Activated naive CD4-positive, alpha-beta T cell treated with anti-CD3 and anti-CD28 coated beads for 36 hours (primary cell): Measurements from ENCODE around the gene GSX1. TPM values are rescaled to one million over a fixed set of nuclear protein-coding genes. Genes with fewer than 3 reads are reported as not detected.

Experiments
- CTCF ChIA-PET: fragments of 350-600 bp; sonication (Branson Sonifier 250); formaldehyde crosslinking; loops from one replicate; lab custom pipeline; 2021; ENCODE audit warnings: antibody characterized with exemption; lab: Charles Lee
- DNase-seq: peaks from one replicate; pipeline ENCODE4 v3.0.0-alpha.2; 2020
- H3K27ac Mint-ChIP-seq: one replicate; pipeline ENCODE4 v1.8.0; 2021; ENCODE audit warnings: mild to moderate bottlenecking, mixed read lengths
- H3K27me3 Mint-ChIP-seq: one replicate; pipeline ENCODE4 v1.8.0; 2021; ENCODE audit warnings: low read depth, mixed read lengths
- H3K36me3 Mint-ChIP-seq: one replicate; pipeline ENCODE4 v1.8.0; 2021; ENCODE audit warnings: low read depth, mixed read lengths
- H3K4me1 Mint-ChIP-seq: one replicate; pipeline ENCODE4 v1.8.0; 2021; ENCODE audit warnings: low read depth, mixed read lengths
- H3K4me3 Mint-ChIP-seq: one replicate; pipeline ENCODE4 v1.8.0; 2021; ENCODE audit warnings: mild to moderate bottlenecking, moderate library complexity, mixed read lengths
- H3K9me3 Mint-ChIP-seq: one replicate; pipeline ENCODE4 v1.8.0; 2021; ENCODE audit warnings: mixed read lengths
- intact Hi-C: fragments of 100-400 bp; cut with micrococcal nuclease; formaldehyde crosslinking; loops from one replicate; pipeline ENCODE4 v1.15.1; 2023
- total RNA-seq, 2 experiments: library from RNA; stranded (reverse); gene quantifications; one replicate each; pipeline ENCODE4 v1.2.3, GENCODE V29; 2021

Gene GSX1
- total RNA-seq, 2 experiments from 2014 or later = not detected

- Mint-ChIP-seq H3K27ac (no peak overlapping the region), H3K36me3 (no peaks in the 10 kb centered on the region), H3K27me3 (peaks cover 37% of the 10 kb centered on the region), H3K4me1 (no peaks in the 10 kb centered on the region), H3K9me3 (no peaks in the 10 kb centered on the region), H3K4me3 (no peak overlapping the region)
- intact Hi-C loops = loop anchor here (2.0 kb wide), 1 partner anchor 249 kb away; no protein-coding TSS in a partner anchor
- no peak for DNase-seq
- CTCF ChIA-PET = interaction anchor here (1.3 kb wide), 1 partner anchor 408 kb away, joined by 3 read pairs; no protein-coding TSS in a partner anchor
Measured at GRCh38 chr13:27782151-27782550, 10.1 kb upstream of the GSX1 start.

GRCh38 chr13:27783111-27783510 lies 9.2 kb upstream of the GSX1 start:
- CTCF ChIA-PET = interaction anchor here (0.5 to 1.3 kb wide), 2 partner anchors 269 to 409 kb away, joined by 3 read pairs; no protein-coding TSS in a partner anchor
- Mint-ChIP-seq H3K27ac (no peak overlapping the region), H3K4me1 (no peaks in the 10 kb centered on the region), H3K27me3 (peaks cover 38% of the 10 kb centered on the region), H3K36me3 (no peaks in the 10 kb centered on the region), H3K9me3 (no peaks in the 10 kb centered on the region), H3K4me3 (no peak overlapping the region)
- DNase-seq = no peak
- intact Hi-C loops = loop anchor here (2.0 kb wide), 1 partner anchor 250 kb away; no protein-coding TSS in a partner anchor

- peaks cover 1% of the 10 kb centered on the region for H3K36me3 Mint-ChIP-seq
- CTCF ChIA-PET = interaction anchor here (0.9 to 2.4 kb wide), 3 partner anchors 9 to 38 kb away, joined by 3 to 9 read pairs (median 3); no protein-coding TSS in a partner anchor
- H3K9me3 Mint-ChIP-seq = no peaks in the 10 kb centered on the region
- H3K27me3 Mint-ChIP-seq = peaks cover 52% of the 10 kb centered on the region
- no peak for DNase-seq
- no peak overlapping the region for H3K4me3 Mint-ChIP-seq
- peaks cover 30% of the 10 kb centered on the region for H3K4me1 Mint-ChIP-seq
- H3K27ac Mint-ChIP-seq = no peak overlapping the region
- intact Hi-C loops = no loop called here
Measured at GRCh38 chr13:27788271-27788670, 4.0 kb upstream of the GSX1 start.

- CTCF ChIA-PET = interaction anchor here (1.0 to 2.4 kb wide), 2 partner anchors 10 to 38 kb away, joined by 3 to 9 read pairs; no protein-coding TSS in a partner anchor
- Mint-ChIP-seq H3K36me3 (peaks cover 1% of the 10 kb centered on the region), H3K4me1 (peaks cover 35% of the 10 kb centered on the region), H3K4me3 (peak overlapping the region; percentile 69), H3K27ac (no peak overlapping the region), H3K9me3 (no peaks in the 10 kb centered on the region), H3K27me3 (peaks cover 60% of the 10 kb centered on the region)
- DNase-seq = no peak
- intact Hi-C loops = no loop called here
Measured at GRCh38 chr13:27789153-27789494, 3.2 kb upstream of the GSX1 start.

- H3K36me3 Mint-ChIP-seq = peaks cover 1% of the 10 kb centered on the region
- peaks cover 63% of the 10 kb centered on the region for H3K27me3 Mint-ChIP-seq
- H3K4me1 Mint-ChIP-seq = peaks cover 38% of the 10 kb centered on the region
- CTCF ChIA-PET = interaction anchor here (2.4 kb wide), 1 partner anchor 37 kb away, joined by 9 read pairs; no protein-coding TSS in a partner anchor
- no peak for DNase-seq
- peak overlapping the region; percentile 69 for H3K4me3 Mint-ChIP-seq
- intact Hi-C loops = loop anchor here (5.0 kb wide), 1 partner anchor 178 kb away; the partner anchor contains the start of gene CDX2
- H3K27ac Mint-ChIP-seq = no peak overlapping the region
- no peaks in the 10 kb centered on the region for H3K9me3 Mint-ChIP-seq
Measured at GRCh38 chr13:27789495-27790303, 2.6 kb upstream of the GSX1 start.

GRCh38 chr13:27790523-27790922 lies 1.8 kb upstream of the GSX1 start:
- intact Hi-C loops = loop anchor here (5.0 kb wide), 1 partner anchor 177 kb away; the partner anchor contains the start of gene CDX2
- Mint-ChIP-seq H3K4me3 (peak overlapping the region; percentile 71), H3K4me1 (peaks cover 38% of the 10 kb centered on the region), H3K27me3 (peaks cover 67% of the 10 kb centered on the region), H3K9me3 (no peaks in the 10 kb centered on the region), H3K27ac (no peak overlapping the region), H3K36me3 (peaks cover 1% of the 10 kb centered on the region)
- no peak for DNase-seq
- CTCF ChIA-PET = no interaction called here

- Mint-ChIP-seq H3K36me3 (peaks cover 1% of the 10 kb centered on the region), H3K4me1 (peaks cover 38% of the 10 kb centered on the region), H3K4me3 (peak overlapping the region; percentile 71), H3K9me3 (no peaks in the 10 kb centered on the region), H3K27ac (no peak overlapping the region), H3K27me3 (peaks cover 72% of the 10 kb centered on the region)
- intact Hi-C loops = loop anchor here (5.0 kb wide), 1 partner anchor 176 kb away; the partner anchor contains the start of gene CDX2
- no peak for DNase-seq
- CTCF ChIA-PET = no interaction called here
Measured at GRCh38 chr13:27791146-27791900, 960 bp upstream of the GSX1 start.

- H3K27ac Mint-ChIP-seq = no peak overlapping the region
- CTCF ChIA-PET = no interaction called here
- peaks cover 1% of the 10 kb centered on the region for H3K36me3 Mint-ChIP-seq
- intact Hi-C loops = loop anchor here (2.0 to 5.0 kb wide), 4 partner anchors 35 to 175 kb away; partner anchors contain the start of genes CDX2, LNX2 and POLR1D
- peaks cover 38% of the 10 kb centered on the region for H3K4me1 Mint-ChIP-seq
- H3K9me3 Mint-ChIP-seq = no peaks in the 10 kb centered on the region
- peaks cover 74% of the 10 kb centered on the region for H3K27me3 Mint-ChIP-seq
- DNase-seq = no peak
- H3K4me3 Mint-ChIP-seq = peak overlapping the region; percentile 71
Measured at GRCh38 chr13:27791901-27792392, 336 bp upstream of the GSX1 start.

- Mint-ChIP-seq H3K4me1 (peaks cover 38% of the 10 kb centered on the region), H3K27ac (no peak overlapping the region), H3K4me3 (no peak overlapping the region), H3K9me3 (no peaks in the 10 kb centered on the region), H3K27me3 (peaks cover 77% of the 10 kb centered on the region), H3K36me3 (peaks cover 1% of the 10 kb centered on the region)
- CTCF ChIA-PET = interaction anchor here (1.5 to 4.8 kb wide), 2 partner anchors 29 to 32 kb away, joined by 3 to 22 read pairs; no protein-coding TSS in a partner anchor
- DNase-seq = no peak
- intact Hi-C loops = loop anchor here (2.0 to 5.0 kb wide), 4 partner anchors 33 to 174 kb away; partner anchors contain the start of genes CDX2, LNX2 and POLR1D
Measured at GRCh38 chr13:27793507-27794367, 1.5 kb downstream of the GSX1 start.

GRCh38 chr13:27794368-27794691 lies 2.0 kb downstream of the GSX1 start:
- intact Hi-C loops = loop anchor here (5.0 kb wide), 1 partner anchor 173 kb away; the partner anchor contains the start of gene CDX2
- H3K27ac Mint-ChIP-seq = no peak overlapping the region
- peaks cover 76% of the 10 kb centered on the region for H3K27me3 Mint-ChIP-seq
- H3K9me3 Mint-ChIP-seq = no peaks in the 10 kb centered on the region
- CTCF ChIA-PET = interaction anchor here (1.5 to 4.8 kb wide), 2 partner anchors 28 to 31 kb away, joined by 3 to 22 read pairs; no protein-coding TSS in a partner anchor
- DNase-seq = no peak
- H3K4me1 Mint-ChIP-seq = peaks cover 34% of the 10 kb centered on the region
- peaks cover 1% of the 10 kb centered on the region for H3K36me3 Mint-ChIP-seq
- no peak overlapping the region for H3K4me3 Mint-ChIP-seq
